ENCODE results near the gene COG5. TPM values are rescaled to one million over a fixed set of nuclear protein-coding genes. Genes with fewer than 3 reads are reported as not detected.

COG5 gene
- polyA plus RNA-seq, 3 donors, result 12.7 to 29.0 (median 28.1) TPM

- Mint-ChIP-seq H3K9me3 (no peaks in the 10 kb centered on the region), H3K27ac (no peak overlapping the region), H3K27me3 (ENCODE audit: low read depth in 3 of 3) (no peaks in the 10 kb centered on the region), H3K4me3 (no peak overlapping the region), H3K4me1 (no peaks in the 10 kb centered on the region), H3K36me3 (peaks cover 27 to 31% of the 10 kb centered on the region in 2 donors)
- 92% methylated on average over 4 of the region's 4 CpGs for WGBS (ENCODE audit: insufficient coverage)
- peaks cover 22 to 51% of the 10 kb centered on the region in 2 donors for H3K36me3 ChIP-seq (replicated peaks in 1 of 2; ENCODE audit: control insufficient read depth in 1 of 2, insufficient read depth in 2 of 2, low read length in 2 of 2)
- H3K4me2 ChIP-seq (replicated peaks; ENCODE audit: extremely low read depth, low read length, poor library complexity, severe bottlenecking), result no peak overlapping the region
- no peak for TF ChIP-seq CTCF (IDR thresholded peaks at IDR 0.05)
- H3K4me1 ChIP-seq (ENCODE audit: control insufficient read depth in 1 of 2, insufficient read depth in 2 of 2, low read length in 2 of 2), result no peaks in the 10 kb centered on the region
- no peak overlapping the region for H3K9ac ChIP-seq (ENCODE audit: insufficient read depth, low read length, poor library complexity, severe bottlenecking)
- no peaks in the 10 kb centered on the region for H3K9me3 ChIP-seq (replicated peaks in 1 of 2; ENCODE audit: control insufficient read depth in 1 of 2, insufficient read depth in 1 of 2, low read length in 2 of 2)
- no peak overlapping the region for H3K27ac ChIP-seq (ENCODE audit: low read depth in 1 of 2, low read length in 2 of 2)
- H4K20me1 ChIP-seq (ENCODE audit: insufficient read depth, low read length), result no peaks in the 10 kb centered on the region
- no peak for DNase-seq
- H3K4me3 ChIP-seq (replicated peaks in 1 of 3; ENCODE audit: low read depth in 2 of 3, low read length in 3 of 3), result no peak overlapping the region
- intact Hi-C loops (cut with micrococcal nuclease), result no loop called here
- H2AFZ ChIP-seq (ENCODE audit: insufficient read depth, low read depth, low read length, poor library complexity, severe bottlenecking), result no peak overlapping the region
- no peaks in the 10 kb centered on the region for H3K27me3 ChIP-seq (ENCODE audit: control insufficient read depth in 2 of 2, insufficient read depth in 2 of 2, low read length in 2 of 2)
- H3K79me2 ChIP-seq (ENCODE audit: insufficient read depth, low read length), result no peaks in the 10 kb centered on the region
These were observed 9.8 kb upstream of the COG5 start for GRCh38 chr7:107573537-107573936.

GRCh38 chr7:107570298-107570697 lies 6.6 kb upstream of the COG5 start:
- no peaks in the 10 kb centered on the region for H3K27me3 Mint-ChIP-seq (ENCODE audit: low read depth in 3 of 3)
- H3K4me1 Mint-ChIP-seq, result no peaks in the 10 kb centered on the region
- Histone ChIP-seq H3K36me3 (replicated peaks in 1 of 2; ENCODE audit: control insufficient read depth in 1 of 2, insufficient read depth in 2 of 2, low read length in 2 of 2) (peaks cover 19 to 38% of the 10 kb centered on the region in 2 donors), H3K4me2 (replicated peaks; ENCODE audit: extremely low read depth, low read length, poor library complexity, severe bottlenecking) (no peak overlapping the region), H2AFZ (ENCODE audit: insufficient read depth, low read depth, low read length, poor library complexity, severe bottlenecking) (no peak overlapping the region), H3K79me2 (ENCODE audit: insufficient read depth, low read length) (no peaks in the 10 kb centered on the region), H4K20me1 (ENCODE audit: insufficient read depth, low read length) (no peaks in the 10 kb centered on the region), H3K9ac (ENCODE audit: insufficient read depth, low read length, poor library complexity, severe bottlenecking) (no peak overlapping the region), H3K27ac (ENCODE audit: low read depth in 1 of 2, low read length in 2 of 2) (no peak overlapping the region), H3K4me3 (replicated peaks in 1 of 3; ENCODE audit: low read depth in 2 of 3, low read length in 3 of 3) (no peak overlapping the region), H3K9me3 (replicated peaks in 1 of 2; ENCODE audit: control insufficient read depth in 1 of 2, insufficient read depth in 1 of 2, low read length in 2 of 2) (no peaks in the 10 kb centered on the region), H3K27me3 (ENCODE audit: control insufficient read depth in 2 of 2, insufficient read depth in 2 of 2, low read length in 2 of 2) (no peaks in the 10 kb centered on the region), H3K4me1 (ENCODE audit: control insufficient read depth in 1 of 2, insufficient read depth in 2 of 2, low read length in 2 of 2) (no peaks in the 10 kb centered on the region)
- intact Hi-C loops (cut with micrococcal nuclease), result no loop called here
- H3K9me3 Mint-ChIP-seq, result no peaks in the 10 kb centered on the region
- WGBS (ENCODE audit: insufficient coverage), result no CpG with 5 or more reads among the region's 2 CpGs
- no peak overlapping the region for H3K4me3 Mint-ChIP-seq
- DNase-seq, result no peak
- peak overlapping the region in 1 of 7 donors; percentile 38 for H3K27ac Mint-ChIP-seq
- peaks cover 20 to 29% of the 10 kb centered on the region in 2 donors for H3K36me3 Mint-ChIP-seq
- TF ChIP-seq CTCF (IDR thresholded peaks at IDR 0.05), result no peak
